ENCODE measurements around the gene BCKDK. TPM values are rescaled to one million over a fixed set of nuclear protein-coding genes. Genes with fewer than 3 reads are reported as not detected.

BCKDK gene
- total and polyA plus RNA-seq, 2 of the 13 experiments (the other 11 are each of a cell fraction or from before 2014, with no cell fraction given) = 24.9 to 42.6 TPM

GRCh38 chr16:31093132-31093703, 15.0 kb upstream of the BCKDK start (continued):
- TF ChIP-seq UBTF (CRISPR knock-in tag; IDR thresholded peaks at IDR 0.05) (no peak), THAP8 (CRISPR knock-in tag; IDR thresholded peaks at IDR 0.05; ENCODE audit: borderline replicate concordance) (no peak), ZNF263 (CRISPR knock-in tag; IDR thresholded peaks at IDR 0.05) (no peak), ZNF296 (CRISPR knock-in tag; conservative IDR thresholded peaks at IDR 0.05) (no peak), GLMP (CRISPR knock-in tag; IDR thresholded peaks at IDR 0.05; ENCODE audit: borderline replicate concordance) (no peak), SP4 (CRISPR knock-in tag; IDR thresholded peaks at IDR 0.05) (0 out of 2 replicates have a peak, but pooled peaks have one; percentile 46), ZSCAN31 (CRISPR knock-in tag; IDR thresholded peaks at IDR 0.05; ENCODE audit: low read depth) (no peak), HOXA5 (CRISPR knock-in tag; IDR thresholded peaks at IDR 0.05) (peak; percentile 21; the same call in 1 of the 2 replicates), ZNF607 (CRISPR knock-in tag; IDR thresholded peaks at IDR 0.05; ENCODE audit: borderline replicate concordance) (no peak), BRD4 (CRISPR knock-in tag; IDR thresholded peaks at IDR 0.05) (no peak), ZNF460 (CRISPR knock-in tag; IDR thresholded peaks at IDR 0.05; ENCODE audit: borderline replicate concordance) (no peak), SNAI1 (CRISPR knock-in tag; IDR thresholded peaks at IDR 0.05; ENCODE audit: borderline replicate concordance) (no peak), CSRNP2 (CRISPR knock-in tag; conservative IDR thresholded peaks at IDR 0.05; ENCODE audit: low read depth) (no peak), MXI1 (IDR thresholded peaks at IDR 0.05; ENCODE audit: borderline replicate concordance, low read depth, low read length) (0 out of 3 replicates have a peak, but pooled peaks have one; percentile 16), KMT2B (CRISPR knock-in tag; IDR thresholded peaks at IDR 0.05) (no peak), CAMTA2 (CRISPR knock-in tag; IDR thresholded peaks at IDR 0.05; ENCODE audit: borderline replicate concordance) (no peak), PRDM15 (CRISPR knock-in tag; IDR thresholded peaks at IDR 0.05) (no peak), ZKSCAN1 (IDR thresholded peaks at IDR 0.05; ENCODE audit: low read length) (no peak), ZNF512 (CRISPR knock-in tag; IDR thresholded peaks at IDR 0.05) (no peak)
